Tibial nerve (tissue), 4 donors: ENCODE results near the gene ABCA13. TPM values are rescaled to one million over a fixed set of nuclear protein-coding genes. Genes with fewer than 3 reads are reported as not detected.
A peak's percentile ranks its signal among the peaks of the same experiment; 100 is the strongest.

ENCODE experiments used
- DNase-seq, 2 donors: peaks; one replicate each; pipeline ENCODE4 v3.0.0-alpha.2; 2019; ENCODE audit warnings: low spot score in 2 of 2
- H3K27ac ChIP-seq, 4 donors: fragments of 200-600 bp; sonication (generic) in 3 of 4; one replicate each; pipeline ENCODE4 v1.5.1; 2017 to 2019; ENCODE audit warnings: mild to moderate bottlenecking in 1 of 4
- H3K27me3 ChIP-seq, 2 donors: fragments of 200-600 bp; sonication (generic) in 1 of 2; one replicate each; pipeline versions ENCODE4 v1.5.1 to v1.6.0; 2017 to 2019
- H3K36me3 ChIP-seq, 3 donors: fragments of 200-600 bp; sonication (generic); one replicate each; pipeline ENCODE4 v1.5.1; 2018 to 2019
- H3K4me1 ChIP-seq, 4 donors: fragments of 200-600 bp; sonication (generic) in 3 of 4; one replicate each; pipeline ENCODE4 v1.5.1; 2017 to 2019
- H3K4me3 ChIP-seq, 4 donors: fragments of 200-600 bp; sonication (generic) in 3 of 4; one replicate each; pipeline ENCODE4 v1.5.1; 2017 to 2019; ENCODE audit warnings: mild to moderate bottlenecking in 1 of 4, moderate library complexity in 1 of 4
- H3K9me3 ChIP-seq, 4 donors: fragments of 200-600 bp; sonication (generic) in 3 of 4; one replicate each; pipeline ENCODE4 v1.5.1; 2017 to 2019
- EP300 ChIP-seq, 2 donors: sonication (generic); formaldehyde crosslinking; IDR thresholded peaks; one replicate each; pipeline ENCODE4 v1.6.1; 2017; ENCODE audit warnings: antibody characterized with exemption in 2 of 2, mild to moderate bottlenecking in 1 of 2
- POLR2A ChIP-seq, 2 donors: fragments of 450-650 bp; IDR thresholded peaks; one replicate each; pipeline ENCODE4 v1.6.1; 2017; ENCODE audit warnings: antibody characterized with exemption in 2 of 2, mild to moderate bottlenecking in 2 of 2, moderate library complexity in 2 of 2
- WGBS, 2 donors: methylation state at CpG; one replicate each; pipeline ENCODE4 v1.1.5; 2018; 5-methylcytosine and 5-hydroxymethylcytosine counted together
- total RNA-seq, 4 donors: library from RNA; depleted of rRNA; stranded (reverse); fragments of >200 nt; gene quantifications; one replicate each; pipeline ENCODE4 v1.1.0, GENCODE V29; 2016
- TF ChIP-seq, protein P1 (sequence below), 5 experiments: fragments of 200-600 bp in 3 of 5; fragments of 450-650 bp in 2 of 5; sonication (generic) in 3 of 5; IDR thresholded peaks; one replicate each; pipeline ENCODE4 v1.5.1; 2016 to 2019; ENCODE audit warnings: antibody characterized with exemption in 5 of 5, mild to moderate bottlenecking in 3 of 5, moderate library complexity in 2 of 5

Gene ABCA13
- total RNA-seq, 4 donors from 2014 or later: 0.90 to 4.6 (median 3.6) TPM

DNA sequence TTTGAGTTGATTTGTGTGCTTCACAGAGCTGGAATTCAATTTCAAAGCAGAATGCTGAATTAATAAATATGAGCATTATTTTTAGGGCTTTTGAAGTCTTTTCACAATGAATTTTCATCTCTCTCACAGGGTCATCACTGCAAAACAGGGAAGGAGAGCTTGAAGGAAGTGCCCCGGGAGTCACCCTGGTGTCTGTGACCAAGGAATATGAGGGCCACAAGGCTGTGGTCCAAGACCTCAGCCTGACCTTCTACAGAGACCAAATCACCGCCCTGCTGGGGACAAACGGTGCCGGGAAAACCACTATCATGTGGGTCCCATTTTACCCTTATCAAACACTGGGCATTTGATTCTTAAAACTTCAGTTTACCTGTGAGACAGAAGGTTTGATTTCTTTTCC is 217.7 kb downstream of the ABCA13 start:
- TF ChIP-seq POLR2A (IDR thresholded peaks at IDR 0.05) (no peak), EP300 (IDR thresholded peaks at IDR 0.05) (no peak)
- TF ChIP-seq, protein P1, sequence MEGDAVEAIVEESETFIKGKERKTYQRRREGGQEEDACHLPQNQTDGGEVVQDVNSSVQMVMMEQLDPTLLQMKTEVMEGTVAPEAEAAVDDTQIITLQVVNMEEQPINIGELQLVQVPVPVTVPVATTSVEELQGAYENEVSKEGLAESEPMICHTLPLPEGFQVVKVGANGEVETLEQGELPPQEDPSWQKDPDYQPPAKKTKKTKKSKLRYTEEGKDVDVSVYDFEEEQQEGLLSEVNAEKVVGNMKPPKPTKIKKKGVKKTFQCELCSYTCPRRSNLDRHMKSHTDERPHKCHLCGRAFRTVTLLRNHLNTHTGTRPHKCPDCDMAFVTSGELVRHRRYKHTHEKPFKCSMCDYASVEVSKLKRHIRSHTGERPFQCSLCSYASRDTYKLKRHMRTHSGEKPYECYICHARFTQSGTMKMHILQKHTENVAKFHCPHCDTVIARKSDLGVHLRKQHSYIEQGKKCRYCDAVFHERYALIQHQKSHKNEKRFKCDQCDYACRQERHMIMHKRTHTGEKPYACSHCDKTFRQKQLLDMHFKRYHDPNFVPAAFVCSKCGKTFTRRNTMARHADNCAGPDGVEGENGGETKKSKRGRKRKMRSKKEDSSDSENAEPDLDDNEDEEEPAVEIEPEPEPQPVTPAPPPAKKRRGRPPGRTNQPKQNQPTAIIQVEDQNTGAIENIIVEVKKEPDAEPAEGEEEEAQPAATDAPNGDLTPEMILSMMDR (IDR thresholded peaks at IDR 0.05): no peak
- Histone ChIP-seq H3K36me3 (no peaks in the 10 kb centered on the region), H3K9me3 (no peaks in the 10 kb centered on the region), H3K4me3 (no peak overlapping the region), H3K27me3 (no peaks in the 10 kb centered on the region), H3K4me1 (peaks cover 0 to 12% (median 6%) of the 10 kb centered on the region in 4 donors), H3K27ac (peak overlapping the region in 1 of 4 donors; percentile 58)
- 62 to 67% methylated on average over 4 of the region's 4 CpGs for WGBS, 2 donors
- no peak for DNase-seq

DNA sequence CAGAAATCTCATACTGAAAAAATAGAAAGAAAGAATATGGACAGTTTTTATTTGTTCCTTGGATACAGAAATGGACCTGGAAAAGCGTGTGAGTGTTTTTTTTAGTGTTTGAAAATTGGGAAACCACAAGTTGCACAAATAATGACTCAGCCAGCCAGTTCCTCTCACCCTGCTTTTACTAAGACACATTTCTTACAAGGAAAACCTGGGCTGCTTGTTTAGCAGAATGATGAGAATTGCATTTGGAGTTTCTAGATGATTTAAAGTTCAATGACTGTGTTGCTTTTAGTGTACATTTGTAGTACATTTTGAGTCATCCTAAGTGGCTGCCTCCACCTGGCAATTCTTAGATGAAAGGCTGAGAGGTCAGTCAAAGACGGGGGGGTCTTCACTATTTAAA is 218.7 kb downstream of the ABCA13 start:
- DNase-seq: peak in 1 of 2 donors; percentile 25
- H3K36me3 ChIP-seq: no peaks in the 10 kb centered on the region
- peaks cover 0 to 12% (median 6%) of the 10 kb centered on the region in 4 donors for H3K4me1 ChIP-seq
- WGBS, 2 donors: 41 to 42% methylated on average over 2 of the region's 2 CpGs
- H3K4me3 ChIP-seq: no peak overlapping the region
- H3K27me3 ChIP-seq: no peaks in the 10 kb centered on the region
- peak overlapping the region in 2 of 4 donors; percentile 42 to 72 for H3K27ac ChIP-seq
- TF ChIP-seq, protein P1 (IDR thresholded peaks at IDR 0.05): no peak
- TF ChIP-seq EP300 (IDR thresholded peaks at IDR 0.05) (peak in 1 of 2 donors; percentile 66), POLR2A (IDR thresholded peaks at IDR 0.05) (no peak)
- no peaks in the 10 kb centered on the region for H3K9me3 ChIP-seq

DNA sequence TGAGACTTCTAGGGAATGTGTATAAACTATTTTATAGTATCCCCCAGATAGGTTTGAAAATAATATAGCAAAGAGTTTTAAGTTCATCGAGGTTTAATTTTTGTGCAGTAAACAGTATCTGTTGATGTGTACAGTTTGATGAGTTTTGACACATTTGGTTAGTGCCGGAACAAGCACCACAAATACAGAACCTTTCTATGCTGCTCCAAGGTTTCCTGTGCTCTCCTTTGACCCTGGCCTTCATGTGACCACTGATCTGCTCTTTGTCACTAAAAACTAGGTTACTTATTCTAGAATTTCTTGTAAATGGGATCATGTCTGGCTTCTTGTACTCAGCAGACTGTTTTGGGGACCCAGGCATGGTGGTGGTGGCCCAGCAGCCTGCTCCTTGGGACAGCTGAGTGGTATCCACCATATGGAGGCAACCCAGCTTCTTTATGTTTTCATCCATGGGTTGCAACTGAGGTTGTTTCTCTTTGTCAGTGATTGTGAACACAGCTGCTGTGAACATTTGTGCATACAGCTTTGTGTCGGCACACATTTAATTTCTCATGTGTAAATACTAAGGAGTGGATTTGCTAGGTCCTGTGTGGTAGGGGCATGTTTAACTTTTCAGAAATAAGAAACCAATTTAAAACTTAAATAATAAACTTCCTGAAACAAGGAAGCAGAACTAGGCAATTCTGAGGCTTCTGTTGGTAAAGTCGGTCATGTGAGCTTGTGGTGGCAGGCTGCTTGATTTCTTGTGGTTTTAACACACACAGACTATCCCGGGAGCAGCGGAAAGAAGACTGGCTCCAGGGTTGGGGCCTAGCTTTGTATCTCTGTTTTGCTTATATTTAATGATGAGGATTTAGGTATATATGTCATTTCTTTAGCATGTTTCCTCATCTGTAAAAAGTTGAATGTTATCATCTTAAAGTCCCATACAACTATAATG is 219.4 kb downstream of the ABCA13 start:
- peaks cover 0 to 12% (median 6%) of the 10 kb centered on the region in 4 donors for H3K4me1 ChIP-seq
- no peaks in the 10 kb centered on the region for H3K27me3 ChIP-seq
- no peaks in the 10 kb centered on the region for H3K9me3 ChIP-seq
- H3K4me3 ChIP-seq: no peak overlapping the region
- peak in 1 of 2 donors; percentile 38 for TF ChIP-seq EP300 (IDR thresholded peaks at IDR 0.05)
- TF ChIP-seq, protein P1 (IDR thresholded peaks at IDR 0.05): no peak
- peak overlapping the region in 2 of 4 donors; percentile 42 to 72 for H3K27ac ChIP-seq
- no peaks in the 10 kb centered on the region for H3K36me3 ChIP-seq
- peak in 1 of 2 donors; percentile 55 for DNase-seq
- WGBS, 2 donors: 68 to 77% methylated on average over 6 of the region's 6 CpGs

DNA sequence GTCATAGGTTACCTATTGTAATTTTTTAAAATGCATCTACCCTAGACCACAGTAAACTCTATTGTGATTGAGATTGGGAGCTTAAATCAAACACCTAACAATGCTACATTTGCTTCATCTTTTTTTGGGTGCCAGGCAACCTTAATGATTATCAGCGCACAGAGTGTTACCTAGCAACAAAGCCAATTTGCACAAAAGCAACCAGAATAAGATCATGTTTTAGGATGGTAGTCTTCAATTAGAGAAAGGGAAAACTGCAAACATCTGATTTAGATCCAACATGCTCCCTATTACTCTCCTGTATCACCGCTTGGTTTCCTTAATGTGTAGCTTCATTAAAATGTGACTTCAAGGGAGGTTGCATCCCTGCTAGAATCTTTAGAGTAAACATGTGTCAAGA is 226.9 kb downstream of the ABCA13 start:
- Histone ChIP-seq H3K9me3 (no peaks in the 10 kb centered on the region), H3K4me3 (no peak overlapping the region), H3K27me3 (no peaks in the 10 kb centered on the region), H3K27ac (no peak overlapping the region), H3K36me3 (no peaks in the 10 kb centered on the region), H3K4me1 (no peaks in the 10 kb centered on the region)
- 94 to 98% methylated on average over 2 of the region's 2 CpGs for WGBS, 2 donors
- TF ChIP-seq EP300 (IDR thresholded peaks at IDR 0.05) (no peak), POLR2A (IDR thresholded peaks at IDR 0.05) (no peak)
- TF ChIP-seq, protein P1 (IDR thresholded peaks at IDR 0.05): no peak
- DNase-seq: no peak

DNA sequence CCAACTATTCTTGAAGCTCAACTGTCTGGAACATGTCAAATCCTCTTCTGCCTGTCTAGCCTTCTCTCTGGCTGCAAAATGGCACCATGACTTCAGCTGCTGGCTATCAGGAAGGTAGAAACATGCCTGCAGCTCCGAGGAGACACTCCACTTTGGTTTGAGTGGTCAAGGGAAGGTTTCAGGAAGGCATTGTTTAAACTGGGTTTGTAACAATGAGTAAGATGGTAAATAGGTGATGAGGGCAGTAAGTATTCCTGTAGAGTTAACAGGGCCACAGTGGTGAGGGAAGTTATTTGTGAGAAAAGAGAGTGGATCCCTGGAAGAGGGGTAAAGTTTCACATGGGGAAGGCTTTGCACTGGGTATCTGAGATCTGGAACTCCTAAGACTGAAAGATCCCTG is 231.5 kb downstream of the ABCA13 start:
- Histone ChIP-seq H3K36me3 (no peaks in the 10 kb centered on the region), H3K27ac (no peak overlapping the region), H3K4me3 (no peak overlapping the region), H3K9me3 (no peaks in the 10 kb centered on the region), H3K4me1 (no peaks in the 10 kb centered on the region), H3K27me3 (no peaks in the 10 kb centered on the region)
- no peak for DNase-seq
- TF ChIP-seq, protein P1 (IDR thresholded peaks at IDR 0.05): no peak
- TF ChIP-seq EP300 (IDR thresholded peaks at IDR 0.05): no peak
- TF ChIP-seq POLR2A (IDR thresholded peaks at IDR 0.05): no peak
- WGBS, 2 donors: 71 to 83% methylated on average over 1 of the region's 1 CpG
